K562 (cell line): Measurements from ENCODE around the gene CFDP1. TPM values are rescaled to one million over a fixed set of nuclear protein-coding genes. Genes with fewer than 3 reads are reported as not detected.

ENCODE experiments used
- ARID3B ChIP-seq: fragments of 250-450 bp; sonication (Bioruptor Pico); IDR thresholded peaks from 2 replicates; pipeline ENCODE4 v1.4.0; 2020; ENCODE audit warnings: borderline replicate concordance
- ASH1L ChIP-seq: fragments of 450-650 bp; IDR thresholded peaks from 2 replicates; pipeline ENCODE4 v1.6.1; 2018; ENCODE audit warnings: borderline replicate concordance, mild to moderate bottlenecking, low read depth; ENCODE audit not compliant: partially characterized antibody
- ATF7 ChIP-seq: fragments of 450-650 bp; IDR thresholded peaks from 2 replicates; pipeline ENCODE4 v1.7.1; 2014; ENCODE audit warnings: mild to moderate bottlenecking, moderate library complexity
- BCOR ChIP-seq: fragments of 450-650 bp; IDR thresholded peaks from 2 replicates; pipeline ENCODE4 v1.6.1; 2016
- BRD4 ChIP-seq: fragments of 200-600 bp; sonication (generic); IDR thresholded peaks from 2 replicates; pipeline ENCODE4 v1.6.1; 2017; ENCODE audit warnings: inconsistent platforms
- FOXP1 ChIP-seq: sonication (generic); formaldehyde crosslinking; IDR thresholded peaks from 2 replicates; pipeline ENCODE4 v1.8.0; 2022; ENCODE audit warnings: mild to moderate bottlenecking, missing genetic modification reagents
- HMBOX1 ChIP-seq: sonication (generic); IDR thresholded peaks from 2 replicates; pipeline ENCODE4 v1.6.1; 2016
- JUN ChIP-seq, 2 experiments: sonication (generic) in 1 of 2; formaldehyde crosslinking in 1 of 2; IDR thresholded peaks; 2 replicates each; pipeline versions ENCODE4 v1.6.1 to v1.8.0; 2012 to 2022; ENCODE audit warnings: borderline replicate concordance in 2 of 2, mild to moderate bottlenecking in 2 of 2, improper control_type of control experiment in 1 of 2, low read depth in 1 of 2, low read length in 1 of 2, missing genetic modification reagents in 1 of 2
- LEF1 ChIP-seq: fragments of 450-650 bp; IDR thresholded peaks from 2 replicates; pipeline ENCODE4 v1.6.1; 2016; ENCODE audit warnings: mild to moderate bottlenecking
- MCM2 ChIP-seq: fragments of 450-650 bp; IDR thresholded peaks from 2 replicates; pipeline ENCODE4 v1.6.1; 2017; ENCODE audit warnings: low read depth, mild to moderate bottlenecking
- MYBL2 ChIP-seq, 2 experiments: fragments of 450-650 bp in 1 of 2; sonication (generic) in 1 of 2; formaldehyde crosslinking in 1 of 2; IDR thresholded peaks; 2 replicates each; pipeline versions ENCODE4 v1.6.1 to v1.8.1; 2017 to 2022; ENCODE audit warnings: borderline replicate concordance in 1 of 2, inconsistent platforms in 1 of 2, low read depth in 1 of 2, mild to moderate bottlenecking in 1 of 2, missing genetic modification reagents in 1 of 2, moderate library complexity in 1 of 2
- OTX1 ChIP-seq: fragments of 450-650 bp; formaldehyde crosslinking; IDR thresholded peaks from 2 replicates; pipeline ENCODE4 v1.4.0; 2022; ENCODE audit warnings: mild to moderate bottlenecking
- PCBP1 ChIP-seq: fragments of 200-400 bp; formaldehyde crosslinking; IDR thresholded peaks from 2 replicates; pipeline ENCODE4 v1.6.1; 2018; ENCODE audit warnings: mild to moderate bottlenecking, low read depth, low read length; ENCODE audit not compliant: poor library complexity, severe bottlenecking
- RB1 ChIP-seq: fragments of 450-650 bp; IDR thresholded peaks from 2 replicates; pipeline ENCODE4 v1.6.1; 2017; ENCODE audit warnings: low read depth, mild to moderate bottlenecking
- RBM22 ChIP-seq: fragments of 200-400 bp; formaldehyde crosslinking; IDR thresholded peaks from 2 replicates; pipeline ENCODE4 v1.6.1; 2018; ENCODE audit warnings: low read length, low read depth; ENCODE audit not compliant: poor library complexity, severe bottlenecking
- SAFB ChIP-seq: fragments of 200-400 bp; formaldehyde crosslinking; IDR thresholded peaks from 2 replicates; pipeline ENCODE4 v1.6.1; 2017; ENCODE audit warnings: low read depth, low read length, borderline replicate concordance
- SAFB2 ChIP-seq: fragments of 200-400 bp; formaldehyde crosslinking; IDR thresholded peaks from 2 replicates; pipeline ENCODE4 v1.6.1; 2018; ENCODE audit warnings: borderline replicate concordance, low read length, low read depth, moderate library complexity; ENCODE audit not compliant: severe bottlenecking
- SETDB1 ChIP-seq: IDR thresholded peaks from one replicate; pipeline ENCODE4 v1.6.1; 2012; ENCODE audit warnings: low read length, control low read depth, inconsistent platforms
- SIN3A ChIP-seq, 2 experiments: fragments of 150-350 bp in 1 of 2; IDR thresholded peaks; 2 replicates each; pipeline ENCODE4 v1.6.1; 2011 to 2016; ENCODE audit warnings: borderline replicate concordance in 2 of 2, low read depth in 2 of 2, low read length in 2 of 2, mild to moderate bottlenecking in 2 of 2, moderate library complexity in 2 of 2; ENCODE audit not compliant: control insufficient read depth in 1 of 2
- SRSF1 ChIP-seq: fragments of 200-400 bp; formaldehyde crosslinking; IDR thresholded peaks from 2 replicates; pipeline ENCODE4 v1.6.1; 2017; ENCODE audit warnings: mild to moderate bottlenecking, low read depth, low read length, moderate library complexity
- TAF1 ChIP-seq: IDR thresholded peaks from 2 replicates; pipeline ENCODE4 v1.6.1; 2011; ENCODE audit warnings: mild to moderate bottlenecking, low read length, moderate library complexity; ENCODE audit not compliant: insufficient read depth, control insufficient read depth, severe bottlenecking; ENCODE audit errors: extremely low read depth
- TCFL5 ChIP-seq: fragments of 250-450 bp; sonication (Bioruptor Pico); conservative IDR thresholded peaks from 2 replicates; pipeline ENCODE4 v1.6.1; 2021; ENCODE audit warnings: mild to moderate bottlenecking, moderate library complexity, matching md5 sums
- XRCC5 ChIP-seq: fragments of 200-400 bp; formaldehyde crosslinking; IDR thresholded peaks from 2 replicates; pipeline ENCODE4 v1.6.1; 2017; ENCODE audit warnings: low read depth, mild to moderate bottlenecking, low read length
- ZBTB1 ChIP-seq: sonication (generic); formaldehyde crosslinking; IDR thresholded peaks from 2 replicates; pipeline ENCODE4 v1.8.1; 2023; ENCODE audit warnings: missing genetic modification reagents, low read depth, mild to moderate bottlenecking, borderline replicate concordance
- ZNF717 ChIP-seq: fragments of 250-450 bp; sonication (Bioruptor Pico); IDR thresholded peaks from 2 replicates; pipeline ENCODE4 v1.5.0; 2021
- ZNF766 ChIP-seq: fragments of 200-800 bp; sonication (Bioruptor generic); conservative IDR thresholded peaks from 2 replicates; pipeline ENCODE4 v1.6.1; 2016; ENCODE audit warnings: missing genetic modification characterization, missing compliant biosample characterization
- polyA plus RNA-seq, 8 experiments: library from polyadenylated mRNA; depleted of rRNA in 4 of 8; stranded (reverse) in 5 of 8; unstranded in 3 of 8; fragments of >200 nt; fragmentation: Nextera tagmentation in 2 of 8; fragmentation: Illumina TruSeq in 1 of 8; extraction: Ambion mirVana in 2 of 8; extraction: Trizol in 1 of 8; gene quantifications; 2 replicates each; pipeline versions ENCODE4 v1.2.1 to v1.2.3, GENCODE V29; 2011 to 2014; ENCODE audit warnings: inconsistent platforms in 1 of 8, missing spikeins in 1 of 8
- total RNA-seq, 7 experiments: library from RNA; depleted of rRNA in 6 of 7; stranded (reverse); fragments of >200 nt in 6 of 7; fragmentation: Illumina TruSeq in 2 of 7; extraction: Trizol in 2 of 7; gene quantifications; 2 replicates each; pipeline versions ENCODE4 v1.2.1 to v1.2.3, GENCODE V29; 2011 to 2021; ENCODE audit warnings: low replicate concordance in 1 of 7

Gene CFDP1
- total and polyA plus RNA-seq, 9 of the 15 experiments (the other 6 are each of a cell fraction or from before 2014, with no cell fraction given), result 31.5 to 78.4 (median 61.7) TPM

- TF ChIP-seq XRCC5 (no peak), ZNF717 (no peak), TCFL5 (CRISPR knock-in tag) (no peak), LEF1 (no peak), ZBTB1 (CRISPR knock-in tag) (peak; percentile 9; the same call in 1 of the 2 replicates), OTX1 (CRISPR knock-in tag) (no peak), ZNF766 (CRISPR knock-in tag) (peak; percentile 49; the same call in 1 of the 2 replicates), MCM2 (no peak), SIN3A (IDR thresholded peaks at IDR 0.05; ENCODE audit: borderline replicate concordance in 2 of 2, control insufficient read depth in 1 of 2, low read depth in 2 of 2, low read length in 2 of 2) (0 out of 4 replicates have a peak, but pooled peaks of 1 of the 2 experiments have one; percentile 9), RB1 (no peak; the same call in 1 of the 2 replicates), RBM22 (no peak), SRSF1 (no peak), SAFB2 (no peak), TAF1 (peak; percentile 57), FOXP1 (CRISPR knock-in tag) (0 out of 2 replicates have a peak, but pooled peaks have one; percentile 21), HMBOX1 (no peak), BCOR (0 out of 2 replicates have a peak, but pooled peaks have one; percentile 22), SETDB1 (no peak), SAFB (no peak), ATF7 (no peak; the same call in 1 of the 2 replicates), ASH1L (no peak), PCBP1 (peak; percentile 83), JUN (IDR thresholded peaks at IDR 0.05; ENCODE audit: borderline replicate concordance, low read depth, low read length) (no peak), JUN (CRISPR knock-in tag; IDR thresholded peaks at IDR 0.05; ENCODE audit: borderline replicate concordance) (no peak), MYBL2 (IDR thresholded peaks at IDR 0.05; ENCODE audit: low read depth) (no peak), MYBL2 (CRISPR knock-in tag; IDR thresholded peaks at IDR 0.05; ENCODE audit: borderline replicate concordance) (no peak), BRD4 (peak; percentile 63; the same call in 1 of the 2 replicates), ARID3B (CRISPR knock-in tag) (no peak)
Measured at GRCh38 chr16:75265911-75266701, 167.2 kb downstream of the CFDP1 start (continued).
